Hematopoietic multipotent progenitor cell treated with erythropoietin and hydrocortisone succinate and interleukin-3 and kit ligand, for 8 days (in vitro differentiated cells): ENCODE results near the gene CLEC4E.
"Not testable (repeated sequence)": the region's sequence is repeated elsewhere in the genome, so short reads cannot be mapped to it uniquely, and the experiment has no call there.

ENCODE experiments used
- DNase-seq: peaks from one replicate; pipeline ENCODE4 v3.0.0-alpha.2; 2015

CLEC4E gene, protein sequence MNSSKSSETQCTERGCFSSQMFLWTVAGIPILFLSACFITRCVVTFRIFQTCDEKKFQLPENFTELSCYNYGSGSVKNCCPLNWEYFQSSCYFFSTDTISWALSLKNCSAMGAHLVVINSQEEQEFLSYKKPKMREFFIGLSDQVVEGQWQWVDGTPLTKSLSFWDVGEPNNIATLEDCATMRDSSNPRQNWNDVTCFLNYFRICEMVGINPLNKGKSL

DNA sequence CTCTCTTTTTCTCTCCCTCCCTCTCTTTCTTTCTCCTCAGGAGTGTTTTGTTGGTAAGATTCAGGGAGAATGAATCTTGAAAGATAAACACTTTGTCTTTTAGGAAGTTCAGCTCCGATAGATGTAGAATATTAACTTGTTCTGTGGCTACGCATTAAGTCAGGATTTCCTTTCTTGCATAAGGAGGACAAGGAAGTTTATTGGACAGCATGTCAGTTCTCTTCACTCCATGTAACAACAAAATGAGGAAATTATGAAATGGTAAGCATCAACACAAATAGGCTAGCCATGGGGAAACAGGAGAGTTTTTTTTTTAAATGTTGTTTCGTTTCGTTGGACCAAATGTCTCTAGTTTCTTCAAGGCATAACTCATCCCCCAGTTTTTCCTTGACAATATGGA lies at the start of gene CLEC4E:
Gene CLEC4E, minus strand, starts transcription at position 75 of the 400 bp plus-strand sequence. CDS start 108 bp downstream, outside the sequence.
- DNase-seq = not testable (repeated sequence)

DNA sequence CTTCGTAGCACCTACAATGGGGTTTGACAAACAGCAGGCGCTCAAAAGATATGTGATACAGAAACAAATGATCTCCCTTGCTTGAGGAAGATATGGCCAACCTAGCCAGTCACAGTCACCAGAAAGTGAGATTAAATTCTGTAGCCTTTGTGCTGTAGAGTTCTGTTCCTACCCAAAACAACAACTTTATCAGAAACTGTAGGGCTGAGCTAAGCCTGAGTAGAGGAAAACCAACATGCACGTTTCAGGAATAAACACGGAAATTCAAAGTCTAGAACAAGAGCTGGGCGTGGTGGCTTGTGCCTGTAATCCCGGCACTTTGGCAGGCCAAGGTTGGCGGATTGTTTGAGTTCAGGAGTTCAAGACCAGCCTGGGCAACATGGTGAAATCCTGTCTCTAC lies 49.0 kb upstream of the CLEC4E start:
- DNase-seq = no peak

DNA sequence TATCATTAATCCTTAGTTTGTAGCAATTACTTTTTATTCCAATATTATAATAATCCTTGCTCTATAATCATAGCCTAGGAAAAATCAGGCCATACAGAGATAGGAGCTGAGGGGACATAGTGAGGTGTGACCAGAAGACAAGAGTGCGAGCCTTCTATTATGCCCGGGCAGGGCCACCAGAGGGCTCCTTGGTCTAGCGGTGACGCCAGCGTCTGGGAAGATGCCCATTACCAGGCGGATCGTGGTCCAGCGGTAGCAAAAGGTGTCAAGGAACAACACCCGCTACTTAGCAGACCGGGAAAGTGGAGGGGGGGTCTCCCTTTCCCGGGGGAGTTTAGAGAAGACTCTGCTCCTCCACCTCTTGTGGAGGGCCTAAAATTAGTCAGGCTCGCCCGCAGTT lies 43.8 kb upstream of the CLEC4E start:
- DNase-seq = not testable (repeated sequence)

DNA sequence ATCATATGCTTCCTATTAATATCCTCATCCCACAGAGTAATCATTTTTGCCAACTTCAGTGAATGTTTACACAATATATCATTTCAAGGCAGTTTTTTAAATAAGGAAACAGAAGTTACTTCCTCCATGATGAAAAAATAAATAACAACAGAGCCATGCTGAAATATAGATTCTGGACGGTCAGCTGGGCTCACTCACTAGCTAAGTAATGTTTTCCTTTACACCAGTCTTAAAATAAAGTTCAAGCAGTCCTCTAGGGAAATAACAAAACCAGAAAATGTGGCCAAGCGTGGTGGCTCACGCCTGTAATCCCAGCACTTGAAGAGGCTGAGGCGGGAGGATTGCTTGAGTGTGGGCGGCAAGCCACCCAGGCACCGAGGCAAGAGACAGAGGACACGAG lies 43.3 kb upstream of the CLEC4E start:
- no peak for DNase-seq

DNA sequence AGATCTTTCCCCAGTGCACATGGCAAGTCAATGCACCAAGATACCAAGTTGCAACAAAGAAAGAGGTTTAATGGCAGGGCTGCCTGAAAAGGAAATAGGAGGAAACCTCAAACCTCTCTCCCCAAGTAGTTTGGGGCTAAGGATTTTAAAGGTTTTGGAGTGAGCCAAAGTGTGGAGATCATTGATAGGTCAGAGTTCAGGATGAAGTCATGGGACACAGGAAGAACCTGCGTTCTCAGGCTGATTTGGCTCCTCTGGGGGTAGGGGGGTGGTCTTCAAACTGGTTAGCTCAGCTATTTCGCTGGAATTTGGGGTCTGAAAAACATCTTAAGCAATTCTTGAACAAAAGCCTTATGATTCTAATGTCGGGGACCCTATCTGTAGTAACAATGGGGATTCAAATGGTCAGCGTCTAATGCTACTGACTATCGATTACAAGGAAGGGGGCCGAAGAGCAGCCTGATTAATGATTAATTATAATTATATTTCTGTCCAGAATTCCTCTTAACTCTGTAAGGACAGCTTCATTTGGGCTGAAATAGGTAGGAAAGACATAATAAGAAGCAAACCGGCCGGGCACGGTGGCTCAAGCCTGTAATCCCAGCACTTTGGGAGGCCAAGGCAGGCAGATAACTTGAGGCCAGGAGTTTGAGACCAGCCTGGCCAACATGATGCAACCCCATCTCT lies 40.5 kb upstream of the CLEC4E start:
- DNase-seq = no peak

DNA sequence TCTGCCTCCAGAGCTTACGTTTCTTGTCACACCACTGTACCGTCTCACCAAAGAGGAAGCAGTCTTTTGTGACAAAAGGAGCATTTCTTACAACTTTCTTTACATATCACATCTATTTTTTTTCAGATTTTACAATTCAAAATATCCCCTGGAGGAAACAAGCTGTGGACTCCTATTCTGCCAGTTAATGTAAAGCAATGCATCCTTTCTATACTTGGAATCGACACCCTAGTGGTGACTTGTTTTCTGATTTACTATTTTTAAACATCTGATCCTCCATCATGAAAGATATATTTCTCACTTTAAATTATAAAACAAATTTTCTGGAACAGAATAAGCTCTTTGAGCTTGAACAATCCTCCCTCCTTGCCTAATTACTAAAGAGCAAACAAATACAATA lies 37.2 kb upstream of the CLEC4E start:
- no peak for DNase-seq

DNA sequence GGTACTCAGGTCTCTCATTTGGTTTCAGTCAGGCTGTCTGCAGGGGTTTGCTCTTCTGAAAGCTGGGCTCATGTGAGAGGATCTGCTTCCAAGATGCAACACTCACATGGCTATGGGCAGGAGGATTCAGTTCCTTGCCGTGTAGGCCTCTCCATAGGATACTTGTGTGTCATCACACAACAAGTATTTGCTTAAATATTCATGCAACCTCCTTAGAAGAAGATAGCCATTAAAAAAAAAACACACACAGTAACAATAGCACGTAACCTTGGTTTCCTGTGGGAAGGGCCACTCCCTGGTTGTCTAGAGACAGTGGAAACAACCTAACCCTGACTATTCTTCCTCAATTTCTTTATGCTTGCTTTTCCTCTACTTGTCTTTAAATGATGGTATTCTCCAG lies 31.8 kb upstream of the CLEC4E start:
- DNase-seq = no peak

DNA sequence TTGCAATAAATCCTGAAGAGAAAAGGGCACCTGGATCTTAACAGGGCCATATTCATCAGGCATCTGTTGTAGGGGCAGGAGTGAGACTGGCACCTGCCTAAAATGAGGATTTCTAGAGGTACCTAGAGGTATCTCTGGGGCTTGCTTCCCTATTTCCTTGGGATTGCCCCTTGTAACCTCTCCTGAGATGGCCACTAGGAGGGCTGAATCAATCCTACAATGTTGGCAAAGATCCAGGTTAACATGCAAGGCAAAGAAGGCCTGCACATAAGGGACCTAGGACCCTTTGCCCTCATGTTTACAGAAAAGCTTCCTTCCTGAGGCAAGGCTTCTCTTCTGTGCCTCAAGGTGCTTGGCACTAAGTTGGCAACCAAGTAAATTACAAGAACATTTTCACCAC lies 25.8 kb upstream of the CLEC4E start:
- DNase-seq = no peak

DNA sequence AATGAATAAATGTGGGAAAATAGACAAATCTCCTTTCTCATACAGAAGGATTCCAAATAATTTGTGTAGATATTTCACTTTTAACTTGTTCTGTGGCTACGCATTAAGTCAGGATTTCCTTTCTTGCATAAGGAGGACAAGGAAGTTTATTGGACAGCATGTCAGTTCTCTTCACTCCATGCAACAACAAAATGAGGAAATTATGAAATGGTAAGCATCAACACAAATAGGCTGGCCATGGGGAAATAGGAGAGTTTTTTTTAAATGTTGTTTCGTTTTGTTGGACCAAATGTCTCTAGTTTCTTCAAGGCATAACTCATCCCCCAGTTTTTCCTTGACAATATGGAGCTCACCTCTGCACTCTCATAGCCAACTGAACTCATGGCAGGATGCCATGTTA lies 25.3 kb upstream of the CLEC4E start:
- not testable (repeated sequence) for DNase-seq

DNA sequence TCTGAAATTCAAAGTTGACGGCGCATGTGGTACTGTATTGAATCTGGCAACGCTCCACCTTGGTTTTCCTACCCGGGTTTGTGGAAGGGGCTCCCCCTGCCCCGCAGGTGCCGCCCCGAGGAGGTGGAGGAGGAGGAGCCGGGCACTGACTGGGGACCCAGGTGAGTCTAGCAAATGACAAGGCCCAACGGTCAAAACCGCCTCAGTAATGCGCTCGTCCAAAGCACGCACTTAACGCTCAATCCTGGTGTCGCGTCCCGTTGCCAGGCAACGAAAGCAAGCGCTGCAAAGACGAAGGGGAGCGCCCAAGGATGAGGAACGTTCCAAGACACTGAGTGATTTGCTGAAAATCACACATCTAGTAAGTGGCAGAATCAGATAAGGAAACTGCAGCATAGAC lies 24.0 kb upstream of the CLEC4E start:
- DNase-seq = no peak

DNA sequence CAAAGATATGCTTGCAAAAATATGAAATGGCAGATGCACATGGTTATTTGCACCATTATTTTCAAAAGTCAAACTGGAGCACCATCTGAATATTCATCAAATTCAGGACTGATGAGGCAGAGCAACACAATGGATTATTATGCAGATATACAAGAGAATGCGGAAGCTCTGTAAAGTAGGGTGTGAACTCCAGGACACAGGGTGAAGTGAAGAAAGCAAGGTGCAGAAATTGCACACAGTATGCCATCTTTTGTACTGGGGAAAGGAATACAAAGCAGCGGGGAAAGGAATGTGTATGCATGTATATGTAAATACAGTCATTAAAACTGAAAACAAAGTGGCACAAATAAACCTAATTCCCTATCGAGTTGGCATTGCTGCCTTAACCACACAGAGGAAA lies 22.7 kb upstream of the CLEC4E start:
- no peak for DNase-seq

DNA sequence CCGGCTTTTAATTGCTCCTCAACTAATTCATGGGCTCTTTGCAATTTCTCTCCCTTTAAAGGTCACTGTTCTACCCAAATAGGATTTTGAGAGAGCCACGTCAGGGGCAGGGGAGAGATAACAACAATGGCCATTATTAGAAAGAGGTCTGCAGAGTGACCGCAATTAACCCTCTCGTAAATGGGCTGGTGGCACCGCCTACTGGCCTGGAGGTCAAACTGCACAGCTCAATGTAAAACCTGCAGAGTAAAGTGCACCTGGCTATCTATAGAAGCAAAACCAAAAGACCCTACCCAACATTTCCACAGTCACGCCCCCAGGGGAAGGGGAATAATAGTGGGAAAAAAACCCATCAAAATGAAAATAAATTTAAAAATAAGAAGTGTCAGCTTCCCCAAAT lies 21.6 kb upstream of the CLEC4E start:
- DNase-seq = no peak

DNA sequence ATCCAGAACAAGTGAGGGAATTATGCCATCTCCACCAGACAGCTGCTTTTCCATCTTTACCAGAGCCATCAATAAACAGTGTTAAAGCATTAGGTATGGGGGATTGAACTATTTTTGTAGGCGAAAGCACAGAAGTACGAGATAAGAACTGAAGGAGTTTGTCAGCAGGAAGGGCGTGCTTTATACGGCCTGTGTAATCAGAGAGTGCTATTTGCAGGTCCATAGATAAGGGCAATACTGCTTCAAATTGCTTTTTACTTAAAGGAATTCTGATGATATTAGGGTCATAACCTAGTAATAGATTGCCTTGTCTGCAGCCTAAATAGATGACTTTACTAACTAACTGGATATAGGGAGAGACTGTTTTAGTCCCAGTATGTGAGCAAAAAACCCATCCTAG lies 20.3 kb upstream of the CLEC4E start:
- peak; percentile 12 for DNase-seq

DNA sequence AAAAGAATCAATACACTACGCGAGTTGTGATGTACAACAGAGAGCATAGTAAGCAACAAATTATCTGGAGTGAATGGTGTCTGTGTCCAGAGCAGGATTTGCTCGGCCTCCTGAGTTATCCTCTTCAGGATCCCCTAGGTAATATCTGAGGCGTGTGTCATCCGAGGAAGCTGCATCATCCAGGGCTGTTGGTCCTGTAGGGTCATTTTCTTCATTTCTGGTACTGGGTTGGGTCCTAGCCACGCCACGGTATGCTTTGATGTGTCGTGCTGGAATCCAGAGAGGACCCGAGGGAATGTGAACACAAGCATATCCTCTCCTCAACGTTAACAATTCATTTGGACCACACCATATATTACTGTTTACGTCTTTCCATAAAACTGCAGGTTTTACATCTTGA lies 19.0 kb upstream of the CLEC4E start:
- no peak for DNase-seq

DNA sequence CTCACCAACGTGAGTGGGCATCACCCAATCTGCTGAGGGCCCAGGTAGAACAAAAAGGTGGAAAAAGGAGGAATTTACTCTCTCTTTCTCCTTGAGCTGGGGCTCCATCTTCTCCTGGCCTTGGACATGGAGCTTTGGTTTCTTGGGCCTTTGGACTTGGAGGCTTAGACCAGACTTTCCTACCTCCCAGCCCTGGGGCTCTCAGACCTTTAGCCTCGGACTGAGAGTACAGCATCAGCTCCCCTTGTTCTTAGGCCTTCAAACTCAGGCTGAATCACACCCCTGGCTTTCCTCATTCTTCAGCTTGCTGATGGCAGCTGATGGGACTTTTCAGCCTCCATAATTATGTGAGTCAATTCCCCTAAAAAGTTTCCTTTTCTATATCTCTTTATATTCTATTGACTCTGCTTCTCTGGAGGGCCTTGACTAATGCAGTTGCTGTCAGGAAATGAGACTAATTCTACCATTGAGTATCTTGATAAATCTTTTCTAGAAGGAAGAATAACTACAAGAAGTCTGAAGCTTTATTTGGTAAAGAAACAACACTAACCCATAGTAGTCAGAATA lies 15.9 kb upstream of the CLEC4E start:
- no peak for DNase-seq

DNA sequence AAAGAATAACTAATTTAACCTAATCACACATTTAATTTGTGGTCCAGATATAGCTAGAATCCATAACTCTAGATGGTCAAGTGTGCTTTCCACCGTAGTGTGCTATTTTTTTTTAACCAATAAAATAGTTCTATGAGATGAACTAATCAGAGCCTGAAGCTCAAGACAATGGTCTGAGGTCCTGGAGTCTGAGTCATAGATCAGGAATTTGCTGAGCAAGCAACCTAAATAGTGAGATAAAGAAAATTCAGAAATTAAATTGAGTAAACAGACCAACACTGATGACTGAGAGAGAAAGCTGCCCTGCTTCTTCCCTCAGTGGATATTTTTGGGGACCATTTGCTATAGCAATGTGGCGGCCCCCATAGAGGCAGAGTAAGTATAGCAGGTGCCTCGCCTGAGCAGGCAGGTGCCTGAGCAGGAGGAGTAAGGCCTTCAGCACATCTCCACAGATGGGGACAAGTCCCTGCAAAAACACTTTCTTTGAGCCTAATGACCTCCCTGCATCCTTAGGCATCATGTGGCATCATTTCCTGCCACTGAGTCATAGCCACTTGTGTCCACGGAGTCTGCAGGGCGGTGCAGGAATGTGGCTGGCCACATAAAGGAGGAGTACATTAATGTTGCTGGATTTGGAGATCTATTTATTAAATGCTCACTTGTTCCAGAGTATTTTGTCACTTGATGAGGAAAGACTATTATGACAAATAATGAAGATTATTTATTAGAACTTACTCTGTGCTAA lies 13.9 kb upstream of the CLEC4E start:
- no peak for DNase-seq

DNA sequence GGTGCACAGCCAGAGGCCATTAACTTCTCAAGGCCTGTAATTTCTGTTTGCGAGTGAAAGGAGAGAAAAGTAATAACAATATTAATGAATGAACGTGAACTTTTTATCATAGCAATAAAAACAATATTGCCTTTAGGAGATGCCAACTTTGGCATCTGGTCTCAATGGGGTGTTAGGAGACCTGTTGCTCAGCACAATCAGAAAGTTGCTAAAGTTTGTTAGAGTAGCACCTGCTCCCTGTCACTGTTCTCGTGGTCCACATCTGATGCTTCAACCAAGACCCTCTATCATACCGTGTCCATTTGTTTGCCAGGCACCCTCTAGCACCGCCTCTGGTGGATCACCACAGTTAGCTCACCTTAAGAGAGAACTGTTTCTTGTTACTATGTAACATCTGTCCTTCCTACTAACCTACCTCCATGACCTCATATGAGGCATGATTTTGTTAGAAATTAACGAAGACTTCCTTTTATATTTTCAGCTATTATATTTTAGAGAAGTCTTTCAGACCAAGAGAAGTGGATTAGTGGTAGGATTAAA lies 12.5 kb upstream of the CLEC4E start:
- no peak for DNase-seq

DNA sequence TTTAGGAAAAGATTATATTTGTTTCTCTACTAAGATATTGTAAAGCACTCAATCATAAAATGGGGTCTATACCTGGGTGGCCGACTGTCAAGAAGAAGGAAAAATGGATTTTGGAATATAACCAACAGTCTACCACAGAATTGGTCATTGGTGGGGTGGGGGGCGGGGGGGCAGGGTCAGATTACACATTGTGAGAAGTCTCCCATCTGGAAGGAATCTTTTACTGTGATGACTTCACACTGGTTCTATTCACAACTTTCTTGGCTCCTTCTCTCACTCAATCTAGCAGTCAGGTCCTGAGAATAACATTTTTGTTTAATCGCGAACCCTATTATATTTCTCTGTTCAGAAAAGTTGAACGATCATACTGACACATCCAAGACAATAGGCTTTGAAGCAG lies 8.7 kb upstream of the CLEC4E start:
- DNase-seq = no peak

DNA sequence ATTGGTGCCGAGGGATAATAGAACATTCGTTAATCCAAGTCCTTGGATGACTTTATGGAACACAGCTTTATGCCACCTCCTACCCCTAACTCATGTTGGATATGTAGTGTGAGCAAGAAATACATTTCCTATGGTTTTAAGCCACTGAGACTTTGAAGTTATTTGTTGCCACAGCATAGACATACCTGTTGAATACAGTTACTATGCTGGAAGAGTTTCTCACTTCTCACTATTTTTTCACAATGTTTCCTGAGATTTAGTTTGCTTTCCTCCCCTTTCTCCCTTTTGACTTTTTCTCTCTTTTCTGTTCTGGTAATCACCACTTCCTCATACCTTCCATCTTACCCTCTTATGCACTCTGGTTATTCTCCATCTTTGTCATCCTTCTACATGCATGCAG lies 7.5 kb upstream of the CLEC4E start:
- no peak for DNase-seq

DNA sequence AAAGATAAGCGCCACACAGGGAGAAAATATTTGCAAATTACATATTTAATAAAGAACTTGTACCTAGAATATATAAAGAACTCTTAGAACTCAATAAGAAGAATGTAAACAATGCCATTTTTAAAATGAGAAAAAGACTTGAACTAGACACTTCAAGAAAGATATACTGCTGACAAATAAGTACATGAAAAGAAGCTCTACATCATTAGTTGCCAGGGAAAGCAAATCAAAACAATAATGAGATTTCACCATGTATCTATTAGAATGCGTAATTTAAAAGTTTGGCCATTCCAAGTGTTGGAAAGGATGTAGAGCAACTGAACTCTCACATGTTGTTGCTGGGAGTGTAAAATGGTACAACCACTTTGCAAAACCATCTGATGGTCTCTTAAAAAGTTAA lies 6.9 kb upstream of the CLEC4E start:
- no peak for DNase-seq

DNA sequence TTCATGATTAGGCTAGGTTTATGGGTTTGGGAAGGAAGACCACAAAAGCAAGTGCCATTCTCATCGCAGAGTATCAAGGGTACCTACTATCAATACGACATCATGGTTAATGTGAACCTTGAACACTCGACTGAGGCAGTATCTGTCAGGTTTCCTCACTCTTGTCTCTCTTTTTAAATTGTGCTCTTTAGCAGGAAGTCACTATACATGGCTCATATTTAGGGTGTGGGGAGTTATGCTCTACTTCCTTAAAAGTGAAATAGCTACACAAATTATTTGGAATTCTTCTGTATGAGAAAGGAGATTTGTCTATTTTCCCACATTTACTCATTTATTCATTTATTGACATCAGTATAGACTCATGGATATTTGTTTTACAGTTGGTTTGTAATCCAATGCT lies 5.9 kb upstream of the CLEC4E start:
- no peak for DNase-seq

DNA sequence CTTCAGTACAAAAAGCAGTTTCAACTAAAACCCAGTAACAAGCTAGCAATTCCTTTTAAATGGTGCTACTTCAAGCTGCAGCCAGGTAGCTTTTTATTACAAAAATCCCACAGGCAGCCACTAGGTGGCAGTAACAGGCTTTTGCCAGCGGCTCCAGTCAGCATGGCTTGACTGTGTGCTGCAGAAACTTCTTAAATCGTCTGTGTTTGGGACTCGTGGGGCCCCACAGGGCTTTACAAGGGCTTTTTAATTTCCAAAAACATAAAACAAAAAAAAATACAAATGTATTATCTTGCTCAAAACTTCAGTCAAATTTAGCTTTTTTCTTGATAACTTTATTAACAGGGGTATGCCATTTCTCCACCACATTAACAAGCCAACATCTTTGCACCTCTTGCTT lies 3.6 kb upstream of the CLEC4E start:
- DNase-seq = peak; percentile 74

DNA sequence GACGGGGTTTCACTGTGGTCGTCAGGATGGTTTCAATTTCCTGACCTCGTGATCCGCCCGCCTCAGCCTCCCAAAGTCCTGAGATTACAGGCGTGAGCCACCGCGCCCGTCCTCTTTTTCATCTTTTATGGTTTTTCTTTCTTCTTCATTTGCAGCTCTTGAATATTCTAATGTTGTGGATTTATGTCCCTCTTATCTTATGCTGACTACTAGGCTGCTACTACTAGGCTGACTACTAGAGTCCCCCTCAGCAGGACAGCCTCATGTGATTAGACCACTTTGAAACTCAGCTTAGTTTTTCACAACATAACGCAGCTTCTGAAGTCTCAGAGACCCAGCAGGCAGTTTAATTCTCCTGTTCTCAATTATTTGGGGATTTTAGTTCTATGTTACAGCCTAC lies 857 bp upstream of the CLEC4E start:
- no peak for DNase-seq

DNA sequence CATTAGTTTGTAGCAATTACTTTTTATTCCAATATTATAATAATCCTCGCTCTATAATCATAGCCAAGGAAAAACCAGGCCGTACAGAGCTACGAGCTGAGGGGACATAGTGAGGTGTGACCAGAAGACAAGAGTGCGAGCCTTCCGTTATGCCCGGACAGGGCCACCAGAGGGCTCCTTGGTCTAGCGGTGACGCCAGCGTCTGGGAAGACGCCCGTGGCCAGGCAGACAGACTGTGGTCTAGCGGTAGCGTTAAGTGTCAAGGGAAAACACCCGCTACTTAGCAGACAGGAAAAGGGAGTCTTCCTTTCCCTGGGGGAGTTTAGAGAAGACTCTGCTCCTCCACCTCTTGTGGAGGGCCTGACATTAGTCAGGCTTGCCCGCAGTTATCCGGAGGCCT lies 2.9 kb downstream of the CLEC4E start:
- DNase-seq = not testable (repeated sequence)
